HG03342 (cell line): ENCODE results near the gene PHPT1.
"Not testable (repeated sequence)": the region's sequence is repeated elsewhere in the genome, so short reads cannot be mapped to it uniquely, and the experiment has no call there.

Experiments used
- ATAC-seq: cut with Tn5 transposase; IDR thresholded peaks from one replicate; pipeline ENCODE4 v1.9.1; 2021; ENCODE audit warnings: mild to moderate bottlenecking, moderate library complexity; ENCODE audit not compliant: unreplicated experiment

Gene PHPT1

DNA sequence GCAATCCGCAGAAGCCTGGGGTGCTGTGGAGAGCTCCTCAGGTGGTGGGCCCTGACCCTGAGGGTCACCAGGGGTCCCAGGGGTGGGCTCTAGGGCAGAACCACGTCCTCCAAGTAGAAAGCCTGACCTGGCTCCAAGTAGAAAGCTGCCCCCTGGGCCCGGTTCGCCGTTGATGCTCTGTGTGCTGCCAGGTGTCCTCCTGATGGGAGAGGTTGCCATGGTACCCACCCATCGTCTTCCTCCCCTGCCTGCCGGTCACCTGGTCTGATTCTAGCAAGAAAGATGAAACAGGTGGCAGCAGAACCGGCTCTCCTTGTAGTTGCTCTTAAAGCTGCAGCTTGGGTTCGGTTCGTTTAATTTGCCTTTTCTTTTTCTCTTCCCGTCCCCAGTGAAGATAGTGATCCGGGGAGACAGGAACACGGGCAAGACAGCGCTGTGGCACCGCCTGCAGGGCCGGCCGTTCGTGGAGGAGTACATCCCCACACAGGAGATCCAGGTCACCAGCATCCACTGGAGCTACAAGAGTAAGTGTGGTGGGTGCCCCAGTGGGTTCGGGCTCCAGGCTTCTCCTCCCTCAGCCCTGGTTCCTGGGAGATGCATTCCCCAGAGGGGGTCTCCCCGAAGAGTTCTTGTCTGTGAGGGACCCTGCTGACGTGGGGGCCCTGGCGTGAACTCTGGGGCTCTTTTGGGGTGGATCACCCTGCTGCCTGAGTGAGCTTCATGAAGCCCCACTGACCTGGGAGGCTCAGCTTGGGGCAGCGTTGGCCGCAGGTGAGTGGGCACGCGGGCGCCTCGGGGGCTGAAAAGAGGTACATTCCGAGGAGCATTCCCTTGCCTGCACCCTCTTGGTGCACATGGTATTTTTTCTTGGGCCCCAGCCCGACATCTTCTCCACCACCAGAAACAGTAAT lies 25.8 kb upstream of the PHPT1 start:
- no peak for ATAC-seq

DNA sequence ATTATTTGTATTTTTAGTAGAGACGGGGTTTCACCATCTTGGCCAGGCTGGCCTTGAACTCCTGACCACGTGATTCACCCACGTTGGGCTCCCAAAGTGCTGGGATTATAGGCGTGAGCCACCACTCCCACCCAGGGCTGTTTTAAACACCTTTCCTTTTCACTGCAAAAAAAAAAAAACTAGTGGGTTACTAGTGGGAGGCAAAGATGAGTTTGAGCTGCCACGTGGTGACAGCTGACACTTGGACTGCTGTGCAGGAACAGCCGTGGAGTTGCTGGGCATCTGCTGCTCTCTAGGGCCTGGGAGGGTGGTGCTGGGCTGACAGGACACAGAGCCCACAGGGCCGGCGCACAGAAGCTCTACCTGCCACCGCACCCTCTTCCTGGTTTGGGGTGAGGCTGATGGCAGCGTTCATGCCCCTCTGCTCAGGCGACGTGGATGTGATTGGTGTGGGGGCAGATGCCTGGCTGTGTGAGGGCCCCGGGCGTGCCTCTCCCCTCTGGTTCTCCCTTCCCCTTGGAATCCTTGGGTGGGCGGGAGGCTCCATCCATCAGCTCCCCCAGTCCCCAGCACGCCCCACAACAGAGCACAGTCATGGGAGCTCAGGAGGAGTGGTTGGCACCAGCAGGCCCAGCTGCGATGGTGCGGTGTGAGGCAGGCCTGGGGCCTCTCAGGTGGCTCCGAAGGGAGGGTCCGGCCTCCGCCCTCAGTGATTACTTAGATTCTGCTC lies 24.5 kb upstream of the PHPT1 start:
- no peak for ATAC-seq

DNA sequence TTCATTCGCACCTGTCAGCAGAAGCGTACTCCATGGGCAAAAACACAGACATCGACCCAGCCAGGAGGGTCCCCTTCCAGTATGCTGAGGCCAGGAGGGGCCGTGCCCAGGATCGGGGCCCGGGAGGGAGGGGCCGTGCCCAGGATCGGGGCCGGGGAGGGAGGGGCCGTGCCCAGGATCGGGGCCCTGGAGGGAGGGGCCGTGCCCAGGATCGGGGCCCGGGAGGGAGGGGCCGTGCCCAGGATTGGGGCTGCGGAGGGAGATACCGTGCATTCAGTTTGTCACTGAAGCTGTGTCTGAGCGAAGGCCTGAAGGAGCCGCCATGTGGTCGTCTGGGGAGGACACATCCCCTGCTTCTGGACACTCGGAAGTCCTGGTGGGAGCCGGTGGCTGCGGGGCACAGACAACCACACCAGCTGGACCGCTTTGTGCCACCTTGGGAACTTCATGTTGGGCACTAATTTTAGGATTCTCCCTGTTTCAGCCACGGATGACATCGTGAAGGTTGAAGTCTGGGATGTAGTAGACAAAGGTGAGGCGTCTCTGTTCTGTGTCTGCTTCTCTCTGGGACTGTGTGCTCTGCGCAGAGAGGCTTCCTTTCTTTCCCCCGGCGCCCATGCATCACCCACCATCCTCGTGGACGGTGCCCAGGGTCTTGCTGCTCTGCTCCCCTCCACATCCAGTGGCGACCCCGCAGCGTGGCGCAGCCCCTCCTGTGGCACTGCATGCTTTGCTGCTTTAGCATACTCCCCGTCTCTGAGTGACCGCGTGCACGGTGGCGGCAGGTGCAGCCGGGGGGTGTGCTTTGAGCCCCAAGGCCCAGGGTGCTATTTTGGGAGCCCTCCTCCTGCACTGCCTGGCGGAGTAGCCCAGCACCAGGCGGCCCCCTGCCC lies 23.7 kb upstream of the PHPT1 start:
- ATAC-seq, result no peak

DNA sequence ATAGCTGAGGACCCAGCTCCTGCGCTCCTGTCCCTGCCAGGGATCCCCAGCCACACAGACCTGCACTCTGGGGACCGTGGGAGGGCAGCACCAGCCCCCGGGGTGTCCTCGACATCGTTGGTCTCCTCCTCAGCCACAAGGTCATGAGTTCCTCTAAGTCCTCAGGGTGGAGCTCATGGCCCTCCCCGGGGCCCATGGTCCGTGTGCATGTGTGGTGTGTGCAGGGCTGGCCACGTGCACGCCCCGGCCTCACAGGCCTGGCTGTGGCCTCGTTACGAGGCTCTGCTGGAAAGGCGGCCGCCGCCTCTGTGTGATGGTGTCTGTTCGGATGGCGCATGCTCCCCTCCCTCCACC lies 23.0 kb upstream of the PHPT1 start:
- ATAC-seq, result no peak

DNA sequence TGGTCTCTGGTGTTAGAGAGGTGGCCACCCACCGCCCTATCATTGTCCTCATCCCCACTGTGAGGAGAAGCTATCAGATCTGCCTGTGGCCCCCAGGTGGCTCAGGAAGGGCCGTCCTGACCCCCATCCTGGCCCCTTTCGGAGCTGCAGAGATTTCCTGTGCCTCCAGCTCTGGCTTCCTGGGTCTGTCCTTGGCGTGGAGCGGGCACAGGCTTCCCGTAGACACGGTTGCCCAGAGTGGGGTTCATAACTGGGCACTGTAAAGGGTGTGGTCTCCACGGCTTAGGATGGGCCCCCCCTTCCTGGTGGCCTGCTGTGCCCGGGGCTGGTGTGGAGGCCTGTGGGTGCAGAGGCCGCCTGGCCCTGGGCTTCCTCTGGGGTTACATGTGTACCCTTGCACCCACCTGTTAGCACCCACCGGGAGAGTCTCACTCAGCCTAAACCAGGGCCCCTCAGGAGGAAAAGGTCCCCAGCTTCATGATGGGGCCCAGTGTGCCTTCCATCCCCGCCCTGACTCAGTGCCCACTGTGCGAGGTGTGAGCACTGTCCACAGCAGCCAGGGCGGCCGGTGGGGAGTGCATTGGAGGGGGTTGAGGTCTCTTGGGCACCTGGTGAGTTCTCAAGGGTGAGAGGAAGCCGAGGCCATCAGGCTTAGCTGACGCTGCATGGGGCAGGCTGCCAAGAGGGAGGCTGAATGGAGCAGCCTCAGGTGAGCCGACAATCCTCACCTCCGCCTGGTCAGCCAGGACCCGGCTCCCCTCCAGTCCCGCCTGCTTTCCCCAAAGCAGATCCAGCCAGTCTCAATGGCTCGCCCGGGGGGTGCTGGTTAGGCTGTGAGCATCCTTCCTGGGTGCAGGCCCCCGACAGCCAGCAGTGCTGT lies 22.3 kb upstream of the PHPT1 start:
- no peak for ATAC-seq

DNA sequence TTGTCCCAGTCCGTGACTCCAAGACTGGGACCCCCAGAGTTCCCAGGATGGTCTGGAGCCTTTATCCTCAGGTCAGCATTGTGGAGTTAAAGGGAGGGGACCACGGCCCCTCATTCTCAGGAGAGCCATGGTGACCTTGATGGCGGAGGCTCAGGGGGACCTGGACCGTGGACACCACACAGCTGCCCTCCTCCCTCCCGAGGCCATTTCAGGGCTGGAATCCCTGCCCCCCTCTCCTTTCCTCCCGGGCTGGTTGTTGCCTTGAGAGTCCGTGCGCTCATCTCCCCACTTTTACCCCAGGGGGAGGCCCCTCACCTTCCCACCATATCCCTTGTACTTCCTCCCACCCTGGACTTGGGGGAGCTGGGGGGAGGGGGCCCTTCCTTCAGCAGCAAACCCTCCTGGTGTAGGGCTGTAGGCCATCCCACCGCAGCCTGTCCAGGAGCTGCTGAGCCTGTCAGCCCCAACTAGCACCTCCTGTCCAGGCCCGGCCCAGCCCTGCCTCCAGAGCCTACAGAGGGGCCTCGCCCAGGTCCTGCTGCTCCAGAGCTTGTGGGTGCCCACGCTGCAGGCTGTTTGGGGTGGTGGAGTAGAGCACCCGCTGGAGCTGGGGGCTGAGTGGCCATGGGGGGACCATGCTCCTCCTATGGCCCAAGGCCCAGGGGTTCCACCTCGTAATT lies 21.3 kb upstream of the PHPT1 start:
- ATAC-seq, result no peak

DNA sequence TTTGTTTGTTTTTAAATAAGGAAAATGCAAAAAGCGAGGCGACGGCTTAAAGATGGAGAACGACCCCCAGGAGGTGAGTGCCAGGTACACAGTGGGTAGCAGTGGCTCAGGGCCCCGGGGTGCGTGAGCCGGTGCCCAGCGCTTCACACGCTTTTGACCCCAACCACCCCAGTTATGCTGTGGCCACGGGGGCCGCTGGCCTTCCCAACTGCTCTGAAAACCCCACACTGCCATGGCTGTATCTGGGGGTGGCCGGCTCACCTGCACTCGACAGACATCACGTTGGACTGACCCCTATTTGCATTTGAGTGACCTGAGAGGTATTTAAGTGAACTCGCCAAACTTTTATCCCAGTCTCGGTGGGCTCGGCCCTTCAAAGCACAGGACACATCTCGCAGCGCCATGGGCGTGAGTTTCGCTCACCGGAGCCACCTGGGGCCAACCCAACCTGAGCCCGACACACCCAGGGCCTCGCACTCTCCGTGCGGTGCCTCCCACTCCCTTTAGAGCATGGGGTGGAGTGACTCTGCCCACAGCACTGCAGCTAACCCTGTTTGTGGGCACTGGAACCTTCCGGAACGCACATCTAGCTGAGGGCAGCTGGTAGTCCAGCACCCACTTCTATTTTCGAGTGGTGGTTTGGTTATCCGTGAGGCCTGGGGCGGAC lies 20.6 kb upstream of the PHPT1 start:
- no peak for ATAC-seq

DNA sequence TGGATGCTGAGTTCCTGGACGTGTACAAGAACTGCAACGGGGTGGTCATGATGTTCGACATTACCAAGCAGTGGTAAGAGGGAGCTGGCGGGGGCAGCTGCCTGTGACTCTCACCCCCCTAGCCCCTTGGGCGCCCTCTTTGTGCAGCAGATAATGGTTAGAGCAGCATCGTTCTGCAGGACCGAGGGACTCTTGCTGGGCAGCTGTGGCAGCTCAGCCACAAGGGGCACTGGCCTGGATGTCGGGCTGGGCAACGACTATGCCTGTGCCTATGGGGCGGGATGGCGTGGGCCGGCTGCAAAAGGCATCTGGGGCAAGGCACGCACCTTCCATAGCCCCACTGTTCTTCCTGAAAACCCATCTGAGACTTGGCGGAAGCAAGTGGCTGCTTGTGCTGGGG lies 19.8 kb upstream of the PHPT1 start:
- no peak for ATAC-seq

DNA sequence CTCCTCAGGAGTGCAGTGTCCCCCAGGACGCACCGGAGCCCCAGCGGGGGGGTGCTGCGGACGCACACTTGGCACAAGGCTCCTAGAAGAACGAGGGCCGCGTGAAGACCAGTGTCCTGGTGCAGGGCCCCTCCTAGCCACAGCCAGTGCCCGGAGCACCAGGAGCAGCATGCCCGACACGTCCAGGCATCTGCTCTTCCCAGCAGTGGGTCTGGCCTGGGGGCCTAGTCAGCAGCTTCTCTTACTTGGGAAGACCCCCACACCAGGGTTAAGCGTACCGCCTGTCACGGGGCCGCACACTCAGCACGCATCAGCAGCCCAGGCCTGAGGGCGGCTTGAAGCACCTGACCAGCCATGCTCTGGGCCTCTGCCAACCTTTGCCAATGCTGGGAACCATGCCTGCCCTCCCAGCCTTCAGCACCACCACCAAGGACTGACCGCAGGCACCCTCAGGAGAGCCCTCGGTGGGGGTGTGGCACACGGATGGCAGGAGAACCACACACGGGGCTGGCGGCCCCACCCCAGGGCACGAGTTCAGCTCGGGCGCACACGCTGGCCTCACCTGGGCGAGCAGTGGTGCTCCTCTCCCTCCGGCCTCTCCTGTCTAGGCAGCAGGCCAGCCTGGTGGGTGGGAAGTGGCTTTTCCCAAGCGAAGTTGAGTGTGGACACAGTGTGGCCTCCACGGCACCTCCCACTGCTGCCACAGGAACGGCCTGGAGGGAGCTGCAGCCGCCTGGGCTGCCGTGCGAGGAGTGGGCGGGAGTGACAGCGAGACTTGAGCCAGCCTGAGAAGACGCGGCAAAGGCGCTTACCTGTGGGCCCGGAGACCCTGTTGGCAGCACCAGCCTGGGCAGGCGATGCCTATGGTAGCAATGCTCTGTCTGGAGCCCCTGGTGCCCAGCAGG lies 19.0 kb upstream of the PHPT1 start:
- ATAC-seq, result no peak

DNA sequence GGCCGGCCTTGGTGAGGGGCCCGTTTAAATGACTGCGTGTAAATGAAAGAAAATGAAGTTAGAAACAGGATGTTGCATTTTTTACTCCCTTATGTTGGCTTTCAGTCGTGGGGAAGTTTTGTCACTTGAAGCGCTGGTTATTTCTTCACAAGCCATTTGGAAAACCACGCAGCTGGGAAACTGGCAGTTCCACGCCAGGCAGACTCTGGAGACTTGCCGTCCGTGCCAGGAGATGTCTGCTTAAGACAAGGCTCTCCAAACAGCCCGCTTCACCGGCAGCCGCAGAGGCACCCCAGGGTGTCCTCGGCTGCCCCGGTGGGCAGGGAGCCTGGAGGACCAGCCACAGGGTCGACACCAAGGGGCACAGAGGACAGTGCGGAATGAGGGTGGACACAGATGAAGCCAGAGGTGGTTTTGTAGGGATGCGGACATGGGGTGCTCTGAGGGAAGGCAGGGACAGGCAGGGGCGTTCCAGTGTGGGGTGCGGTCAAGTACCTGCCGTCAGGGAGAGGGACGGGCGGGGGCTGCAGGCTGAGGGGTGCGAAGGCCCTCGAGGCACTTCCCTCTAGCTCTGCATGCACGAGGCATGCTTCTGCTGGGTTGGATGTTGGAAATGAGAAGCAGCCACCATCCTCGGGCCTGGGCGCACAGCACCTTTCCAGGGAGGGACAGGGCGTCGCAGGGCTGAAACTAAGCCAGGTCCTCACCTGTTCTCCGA lies 18.0 kb upstream of the PHPT1 start:
- no peak for ATAC-seq

DNA sequence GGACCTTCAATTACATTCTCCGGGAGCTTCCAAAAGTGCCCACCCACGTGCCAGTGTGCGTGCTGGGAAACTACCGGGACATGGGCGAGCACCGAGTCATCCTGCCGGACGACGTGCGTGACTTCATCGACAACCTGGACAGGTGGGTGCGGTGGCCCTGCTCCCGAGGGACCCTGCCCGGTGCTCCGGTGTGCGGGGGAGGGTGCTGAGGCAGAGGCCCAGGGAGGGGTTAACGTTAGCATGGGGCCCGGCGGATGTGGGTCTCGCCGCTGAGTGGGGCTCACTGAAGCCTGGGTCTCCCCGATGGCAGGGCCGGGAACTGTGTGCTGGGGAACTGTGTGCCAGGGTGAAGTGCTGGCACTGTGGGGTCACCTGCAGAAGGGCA lies 17.5 kb upstream of the PHPT1 start:
- no peak for ATAC-seq

DNA sequence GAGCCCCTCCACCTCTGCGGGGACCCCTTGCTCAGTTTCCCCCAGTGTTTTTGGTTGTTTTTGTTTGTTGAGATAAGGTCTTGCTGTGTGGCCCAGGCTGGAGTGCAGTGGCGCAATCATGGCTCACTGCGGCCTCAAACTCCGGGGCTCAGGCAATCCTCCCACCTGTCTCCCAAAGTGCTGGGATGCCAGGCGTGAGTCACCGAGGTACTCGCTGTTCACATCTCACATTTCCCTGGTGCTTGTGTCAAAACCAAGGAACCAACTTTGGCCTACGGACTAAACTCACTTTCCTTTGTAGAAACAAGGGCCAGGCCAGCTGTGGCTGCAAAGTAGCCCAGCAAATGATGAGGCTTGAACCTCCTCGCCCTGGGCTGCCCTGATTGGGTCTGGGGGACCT lies 16.6 kb upstream of the PHPT1 start:
- ATAC-seq, result no peak

DNA sequence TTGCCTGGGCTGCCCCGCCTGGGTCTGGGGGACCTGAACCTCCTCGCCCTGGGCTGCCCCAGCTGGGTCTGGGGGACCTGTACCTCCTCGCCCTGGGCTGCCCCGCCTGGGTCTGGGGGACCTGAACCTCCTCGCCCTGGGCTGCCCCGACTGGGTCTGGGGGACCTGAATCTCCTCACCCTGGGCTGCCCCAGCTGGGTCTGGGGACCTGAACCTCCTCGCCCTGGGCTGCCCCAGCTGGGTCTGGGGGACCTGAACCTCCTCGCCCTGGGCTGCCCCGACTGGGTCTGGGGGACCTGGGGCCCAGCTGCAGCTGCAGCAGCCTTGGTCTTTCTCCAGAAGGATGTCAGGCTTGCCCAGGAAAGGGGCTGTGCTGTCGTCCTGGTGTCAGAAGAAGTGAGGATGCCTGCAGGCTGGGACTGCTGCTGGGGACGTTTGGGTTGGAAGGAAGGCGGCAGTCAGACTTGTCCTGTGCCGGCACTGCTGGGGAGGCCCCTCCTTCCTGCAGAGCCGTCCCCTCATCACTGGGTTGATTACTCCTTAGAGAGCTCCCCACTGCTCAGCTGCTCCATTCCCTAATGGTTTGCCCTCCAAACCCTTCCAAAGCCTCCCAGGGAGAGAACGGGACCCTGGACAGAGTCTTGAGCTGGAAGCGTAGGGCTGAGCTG lies 15.7 kb upstream of the PHPT1 start:
- not testable (repeated sequence) for ATAC-seq

DNA sequence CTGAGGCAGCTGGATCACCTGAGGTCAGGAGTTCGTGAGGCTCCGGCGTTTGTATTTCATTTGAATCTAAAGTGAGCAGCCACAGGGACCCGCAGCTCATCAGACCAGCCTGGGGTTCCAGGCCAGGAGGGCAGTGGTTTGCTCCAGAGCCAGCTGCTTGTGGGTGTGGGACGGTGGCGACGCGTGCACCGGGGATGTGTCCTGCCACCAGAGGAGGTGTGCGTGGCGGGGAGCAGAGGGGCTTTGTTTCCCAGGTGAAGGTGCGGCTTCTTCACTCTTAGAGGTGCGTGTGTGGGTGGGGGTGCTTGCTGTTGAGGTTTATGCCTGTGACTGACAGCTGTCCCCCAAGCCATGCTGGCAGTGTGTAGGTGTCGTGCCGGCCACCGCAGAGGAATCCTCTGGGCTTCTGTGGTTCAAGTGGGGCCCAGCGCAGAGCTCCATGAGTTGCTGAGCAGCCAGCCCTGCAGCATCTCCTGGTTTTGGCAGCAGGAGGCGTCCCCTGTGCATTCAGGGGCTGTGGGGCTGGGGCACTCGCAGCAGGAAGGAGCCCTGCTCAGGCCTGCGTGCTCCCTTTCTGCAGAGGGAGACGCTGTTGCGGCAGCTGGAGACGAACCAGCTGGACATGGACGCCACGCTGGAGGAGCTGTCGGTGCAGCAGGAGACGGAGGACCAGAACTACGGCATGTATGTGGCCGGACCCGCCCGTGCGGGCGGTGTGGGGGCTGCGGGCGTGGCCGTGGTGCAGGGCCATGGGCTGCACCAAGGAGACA lies 13.9 kb upstream of the PHPT1 start:
- no peak for ATAC-seq

DNA sequence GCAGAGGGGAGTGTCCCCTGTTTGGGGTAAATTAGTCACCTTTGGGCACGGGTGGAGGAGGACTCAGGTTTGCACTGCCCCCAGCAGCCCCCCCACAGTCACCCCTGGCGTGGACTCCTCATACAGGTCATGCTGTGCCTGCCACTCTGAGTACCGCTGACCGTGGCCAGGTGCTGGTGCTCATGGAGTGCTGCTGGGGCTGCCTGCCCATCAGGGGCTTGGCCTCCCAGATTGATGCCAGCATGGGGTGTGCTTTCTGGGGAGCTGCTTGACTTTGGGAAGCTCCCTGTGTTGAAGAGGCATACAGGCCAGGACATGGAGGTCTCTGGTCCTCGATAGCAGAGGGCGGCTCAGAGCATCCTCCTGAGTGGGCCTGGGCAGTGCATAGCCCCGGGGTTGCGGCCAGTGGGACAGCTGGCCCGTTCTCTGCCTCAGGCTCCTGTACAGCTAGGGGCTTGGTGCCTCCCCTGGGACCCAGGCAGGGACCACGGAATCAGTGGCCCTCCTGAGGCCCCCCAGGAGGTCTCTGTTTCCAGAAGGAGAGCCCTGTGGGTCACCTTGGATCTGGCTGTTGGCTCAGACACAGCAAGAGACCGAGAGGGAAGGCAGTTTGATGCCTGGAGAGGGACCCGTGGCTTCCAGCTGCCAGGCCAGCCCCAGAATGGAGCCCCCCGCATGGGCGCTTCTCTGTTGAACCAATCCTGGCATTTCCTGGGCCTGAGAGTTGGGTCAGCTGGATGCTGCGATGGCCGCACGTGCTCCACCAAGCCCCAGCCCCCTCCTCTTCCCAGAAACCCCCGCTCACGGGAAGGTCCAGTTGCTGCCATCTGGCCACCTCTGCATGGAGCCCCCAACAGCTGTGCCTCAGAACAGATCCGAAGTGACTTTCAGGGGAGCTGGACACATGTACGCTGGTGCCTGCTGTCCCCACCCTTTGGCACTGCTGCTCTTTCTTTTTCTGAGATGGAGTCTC lies 13.0 kb upstream of the PHPT1 start:
- no peak for ATAC-seq
